Ovary (tissue), 9 donors: ENCODE results near the gene HSCB. TPM values are rescaled to one million over a fixed set of nuclear protein-coding genes. Genes with fewer than 3 reads are reported as not detected.
"Not testable (repeated sequence)": the region's sequence is repeated elsewhere in the genome, so short reads cannot be mapped to it uniquely, and the experiment has no call there.

ENCODE experiments used
- DNase-seq, 5 donors: peaks; one replicate each; pipeline ENCODE4 v3.0.0-alpha.2; 2019 to 2020
- H3K27ac ChIP-seq, 2 donors: fragments of 200-600 bp; one replicate each; pipeline versions ENCODE4 v1.5.1 to v1.8.0; 2019 to 2022
- H3K27me3 ChIP-seq: fragments of 200-600 bp; one replicate; pipeline ENCODE4 v1.8.0; 2022
- H3K36me3 ChIP-seq: fragments of 200-600 bp; sonication (generic); one replicate; pipeline ENCODE4 v1.5.1; 2019
- H3K4me1 ChIP-seq: one replicate; pipeline ENCODE4 v1.8.1; 2013; ENCODE audit warnings: mild to moderate bottlenecking, moderate library complexity; ENCODE audit not compliant: insufficient read depth
- H3K4me3 ChIP-seq: fragments of 200-600 bp; sonication (generic); one replicate; pipeline ENCODE4 v1.5.1; 2017
- H3K9me3 ChIP-seq, 2 donors: fragments of 200-600 bp in 1 of 2; sonication (generic) in 1 of 2; one replicate each; pipeline versions ENCODE4 v1.5.1 to v1.8.1; 2013 to 2019; ENCODE audit warnings: mild to moderate bottlenecking in 1 of 2, moderate library complexity in 1 of 2
- CTCF ChIP-seq, 3 donors: fragments of 450-650 bp in 2 of 3; fragments of 200-600 bp in 1 of 3; IDR thresholded peaks; one replicate each; pipeline versions ENCODE4 v1.5.1 to v1.8.0; 2016 to 2022; ENCODE audit warnings: antibody characterized with exemption in 3 of 3, mild to moderate bottlenecking in 1 of 3
- EP300 ChIP-seq: sonication (generic); formaldehyde crosslinking; IDR thresholded peaks from one replicate; pipeline ENCODE4 v1.6.1; 2017; ENCODE audit warnings: antibody characterized with exemption
- POLR2A ChIP-seq: fragments of 450-650 bp; IDR thresholded peaks from one replicate; pipeline ENCODE4 v1.6.1; 2017; ENCODE audit warnings: antibody characterized with exemption, mild to moderate bottlenecking, moderate library complexity
- WGBS, 3 donors: extraction: QIAGEN DNeasy Blood & Tissue Kit in 1 of 3; methylation state at CpG; one replicate each; pipeline versions ENCODE4 v1.1.5 to v1.1.7; 2013 to 2017; 5-methylcytosine and 5-hydroxymethylcytosine counted together
- intact Hi-C, 4 donors: fragments of 100-400 bp; cut with DNase I; formaldehyde crosslinking; loops; one replicate each; pipeline versions ENCODE4 v1.11.0 to v1.15.1; 2022 to 2023
- polyA plus RNA-seq, 2 donors: library from polyadenylated mRNA; stranded (reverse); fragments of 200-250 nt in 1 of 2; fragments of 350-450 nt in 1 of 2; fragmentation: Illumina TruSeq in 1 of 2; extraction: RNeasy Lipid Tissue Mini Kit (QIAGEN cat#74804) in 1 of 2; gene quantifications; one replicate each; pipeline ENCODE4 v1.2.3, GENCODE V29; 2013 to 2014
- total RNA-seq, 7 donors: library from RNA; depleted of rRNA in 2 of 7; stranded (reverse); fragments of >200 nt in 2 of 7; fragmentation: NEBNext Ultra II Directional in 3 of 7; extraction: Animal tissue kit (Norgen Biotek cat#: 25700) in 3 of 7; gene quantifications; one replicate each; pipeline versions ENCODE4 v1.1.0 to v1.2.4, GENCODE V29; 2016 to 2023
- donor health status: DM: no; HTN: no; CAD: no; lungs with moderate emphysema.
- donor health status: DM: no; HTN: no; CAD: no.
- donor health status: Bipolar disorder and iron deficiency.
- donor health status: DM: yes; HTN: yes; CAD: no.
- donor health status: DM: no; HTN: no; CAD: no.
- donor health status: DM: yes; HTN: yes; CAD: no.

Gene HSCB
- total and polyA plus RNA-seq, 9 donors = 14.9 to 70.6 (median 18.3) TPM

- Histone ChIP-seq H3K36me3 (no peaks in the 10 kb centered on the region), H3K4me3 (no peak overlapping the region), H3K4me1 (no peaks in the 10 kb centered on the region), H3K27ac (no peak overlapping the region), H3K9me3 (no peaks in the 10 kb centered on the region), H3K27me3 (no peaks in the 10 kb centered on the region)
- DNase-seq = no peak
- 93 to 96% (median 94%) methylated on average over 3 of the region's 3 CpGs for WGBS, 3 donors
- no peak for TF ChIP-seq POLR2A
- no peak for TF ChIP-seq EP300
- no peak for TF ChIP-seq CTCF (IDR thresholded peaks at IDR 0.05)
- intact Hi-C loops = no loop called here
Observed at GRCh38 chr22:28743852-28744251, 2.0 kb downstream of the HSCB start.

- H3K36me3 ChIP-seq = no peaks in the 10 kb centered on the region
- H3K9me3 ChIP-seq = no peaks in the 10 kb centered on the region
- TF ChIP-seq EP300 = no peak
- TF ChIP-seq CTCF (IDR thresholded peaks at IDR 0.05) = no peak
- TF ChIP-seq POLR2A = no peak
- H3K4me3 ChIP-seq = no peak overlapping the region
- no peaks in the 10 kb centered on the region for H3K27me3 ChIP-seq
- H3K4me1 ChIP-seq = no peaks in the 10 kb centered on the region
- H3K27ac ChIP-seq = no peak overlapping the region
- intact Hi-C loops = no loop called here
- WGBS, 3 donors = 33 to 45% (median 36%) methylated on average over 6 of the region's 6 CpGs
- no peak for DNase-seq
Observed at GRCh38 chr22:28750471-28750881, 8.6 kb downstream of the HSCB start.

- 94 to 97% (median 95%) methylated on average over 3 of the region's 3 CpGs for WGBS, 3 donors
- H3K36me3 ChIP-seq, intact Hi-C loops, H3K27me3 ChIP-seq, H3K4me1 ChIP-seq, H3K27ac ChIP-seq, H3K4me3 ChIP-seq, DNase-seq, H3K9me3 ChIP-seq: not testable (repeated sequence)
Observed at GRCh38 chr22:28754512-28754911, 12.7 kb downstream of the HSCB start.

GRCh38 chr22:28759861-28760560 lies 18.2 kb downstream of the HSCB start:
- H3K9me3 ChIP-seq = no peaks in the 10 kb centered on the region
- no peaks in the 10 kb centered on the region for H3K4me1 ChIP-seq
- H3K27ac ChIP-seq = no peak overlapping the region
- 29 to 43% (median 40%) methylated on average over 3 of the region's 3 CpGs for WGBS, 3 donors
- no peaks in the 10 kb centered on the region for H3K27me3 ChIP-seq
- intact Hi-C loops = no loop called here
- no peaks in the 10 kb centered on the region for H3K36me3 ChIP-seq
- H3K4me3 ChIP-seq = no peak overlapping the region
- DNase-seq = no peak
- TF ChIP-seq CTCF (IDR thresholded peaks at IDR 0.05) (no peak), POLR2A (no peak), EP300 (no peak)

- DNase-seq = no peak
- H3K4me1 ChIP-seq = no peaks in the 10 kb centered on the region
- no peaks in the 10 kb centered on the region for H3K36me3 ChIP-seq
- intact Hi-C loops = no loop called here
- no peaks in the 10 kb centered on the region for H3K27me3 ChIP-seq
- 95% methylated on average over 10 of the region's 10 CpGs for WGBS, 3 donors
- H3K4me3 ChIP-seq = no peak overlapping the region
- H3K27ac ChIP-seq = no peak overlapping the region
- no peaks in the 10 kb centered on the region for H3K9me3 ChIP-seq
- TF ChIP-seq EP300 (no peak), CTCF (IDR thresholded peaks at IDR 0.05) (no peak), POLR2A (no peak)
Observed at GRCh38 chr22:28761449-28761755, 19.6 kb downstream of the HSCB start.

- intact Hi-C loops = not testable (repeated sequence)
Observed at GRCh38 chr22:28762000-28762399, 20.2 kb downstream of the HSCB start.

More at GRCh38 chr22:28762000-28762399, 20.2 kb downstream of the HSCB start:
- H3K36me3 ChIP-seq, DNase-seq, H3K27me3 ChIP-seq, H3K4me3 ChIP-seq, H3K27ac ChIP-seq, H3K4me1 ChIP-seq, H3K9me3 ChIP-seq: not testable (repeated sequence)
- whole genome bisulfite sequencing, 3 donors = 90 to 93% (median 92%) methylated on average over 4 of the region's 4 CpGs
